Hepatocyte (in vitro differentiated cells): Measurements from ENCODE around the gene XIRP1.

ENCODE experiments used
- EZH2phosphoT487 ChIP-seq: fragments of 200-600 bp; sonication (generic); IDR thresholded peaks from one replicate; pipeline ENCODE4 v1.6.1; 2018; ENCODE audit warnings: antibody characterized with exemption, mild to moderate bottlenecking, low read depth, moderate library complexity; ENCODE audit not compliant: unreplicated experiment, severe bottlenecking
- TF ChIP-seq, protein P1 (sequence below): fragments of 200-600 bp; sonication (generic); IDR thresholded peaks from 2 replicates; pipeline ENCODE4 v1.5.1; 2016; ENCODE audit warnings: antibody characterized with exemption, mild to moderate bottlenecking; ENCODE audit not compliant: poor library complexity

DNA sequence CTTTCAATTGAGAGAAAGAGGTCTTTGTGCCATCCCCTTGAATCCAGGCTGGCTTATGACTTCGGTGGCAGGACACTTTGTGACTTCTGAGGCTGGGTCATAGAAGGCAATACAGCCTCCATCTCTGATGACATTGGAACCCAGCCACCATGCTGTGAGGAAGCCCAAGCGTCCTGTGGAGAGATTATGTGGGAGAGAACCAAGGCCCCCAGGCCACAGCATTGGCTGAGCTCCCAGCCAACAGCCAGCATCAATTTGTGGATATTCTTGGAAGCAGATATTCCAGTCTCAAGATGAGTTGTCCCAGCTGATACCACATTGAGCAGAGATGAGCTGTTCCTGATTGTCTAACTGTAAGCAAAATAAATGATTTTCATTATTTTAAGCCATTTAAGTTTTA, 12.7 kb upstream of the XIRP1 start:
- TF ChIP-seq, protein P1, sequence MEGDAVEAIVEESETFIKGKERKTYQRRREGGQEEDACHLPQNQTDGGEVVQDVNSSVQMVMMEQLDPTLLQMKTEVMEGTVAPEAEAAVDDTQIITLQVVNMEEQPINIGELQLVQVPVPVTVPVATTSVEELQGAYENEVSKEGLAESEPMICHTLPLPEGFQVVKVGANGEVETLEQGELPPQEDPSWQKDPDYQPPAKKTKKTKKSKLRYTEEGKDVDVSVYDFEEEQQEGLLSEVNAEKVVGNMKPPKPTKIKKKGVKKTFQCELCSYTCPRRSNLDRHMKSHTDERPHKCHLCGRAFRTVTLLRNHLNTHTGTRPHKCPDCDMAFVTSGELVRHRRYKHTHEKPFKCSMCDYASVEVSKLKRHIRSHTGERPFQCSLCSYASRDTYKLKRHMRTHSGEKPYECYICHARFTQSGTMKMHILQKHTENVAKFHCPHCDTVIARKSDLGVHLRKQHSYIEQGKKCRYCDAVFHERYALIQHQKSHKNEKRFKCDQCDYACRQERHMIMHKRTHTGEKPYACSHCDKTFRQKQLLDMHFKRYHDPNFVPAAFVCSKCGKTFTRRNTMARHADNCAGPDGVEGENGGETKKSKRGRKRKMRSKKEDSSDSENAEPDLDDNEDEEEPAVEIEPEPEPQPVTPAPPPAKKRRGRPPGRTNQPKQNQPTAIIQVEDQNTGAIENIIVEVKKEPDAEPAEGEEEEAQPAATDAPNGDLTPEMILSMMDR, result no peak
- no peak for TF ChIP-seq EZH2phosphoT487
